ENCODE results near the gene OTUD3. TPM values are rescaled to one million over a fixed set of nuclear protein-coding genes. Genes with fewer than 3 reads are reported as not detected.

Gene OTUD3
- polyA plus RNA-seq, 1 donor, result 27.7 TPM

DNA sequence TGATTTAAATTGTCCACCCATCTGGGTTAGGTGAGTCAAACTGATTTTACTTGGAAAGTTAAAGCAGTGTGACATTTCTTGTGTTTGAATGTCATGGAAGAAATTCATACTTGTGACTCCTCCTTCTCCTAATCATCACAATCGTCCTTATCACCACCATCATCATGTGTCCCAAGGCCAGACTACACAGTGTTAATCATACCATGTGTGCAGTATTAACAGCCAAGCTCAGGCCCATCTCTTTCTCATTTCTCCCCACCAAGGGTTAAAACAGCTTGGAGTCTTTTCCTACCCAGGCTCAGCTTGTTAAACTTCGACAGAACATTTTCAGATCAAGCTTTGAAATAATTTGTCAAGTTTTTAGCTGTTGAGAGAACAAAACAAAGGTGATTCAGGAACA lies 63.7 kb downstream of the OTUD3 start:
- Histone ChIP-seq H3K4me1 (ENCODE audit: control insufficient read depth, insufficient read depth, low read length) (no peaks in the 10 kb centered on the region), H3K4me3 (ENCODE audit: low read length) (no peak overlapping the region), H3K27me3 (ENCODE audit: control insufficient read depth, insufficient read depth, low read length) (no peaks in the 10 kb centered on the region), H3K9me3 (ENCODE audit: control insufficient read depth, low read depth, low read length) (no peaks in the 10 kb centered on the region), H3K36me3 (ENCODE audit: control insufficient read depth, insufficient read depth, low read length) (no peaks in the 10 kb centered on the region), H3K27ac (ENCODE audit: low read length) (no peak overlapping the region)
- WGBS (ENCODE audit: insufficient coverage, low lambda C conversion rate), result 40% methylated on average over 1 of the region's 2 CpGs
- DNase-seq, result no peak

GRCh38 chr1:19946331-19946751 lies 64.1 kb downstream of the OTUD3 start:
- Histone ChIP-seq H3K36me3 (ENCODE audit: control insufficient read depth, insufficient read depth, low read length) (no peaks in the 10 kb centered on the region), H3K9me3 (ENCODE audit: control insufficient read depth, low read depth, low read length) (no peaks in the 10 kb centered on the region), H3K27me3 (ENCODE audit: control insufficient read depth, insufficient read depth, low read length) (no peaks in the 10 kb centered on the region), H3K4me1 (ENCODE audit: control insufficient read depth, insufficient read depth, low read length) (no peaks in the 10 kb centered on the region), H3K4me3 (ENCODE audit: low read length) (no peak overlapping the region), H3K27ac (ENCODE audit: low read length) (no peak overlapping the region)
- 22% methylated on average over 5 of the region's 6 CpGs for WGBS (ENCODE audit: insufficient coverage, low lambda C conversion rate)
- no peak for DNase-seq

DNA sequence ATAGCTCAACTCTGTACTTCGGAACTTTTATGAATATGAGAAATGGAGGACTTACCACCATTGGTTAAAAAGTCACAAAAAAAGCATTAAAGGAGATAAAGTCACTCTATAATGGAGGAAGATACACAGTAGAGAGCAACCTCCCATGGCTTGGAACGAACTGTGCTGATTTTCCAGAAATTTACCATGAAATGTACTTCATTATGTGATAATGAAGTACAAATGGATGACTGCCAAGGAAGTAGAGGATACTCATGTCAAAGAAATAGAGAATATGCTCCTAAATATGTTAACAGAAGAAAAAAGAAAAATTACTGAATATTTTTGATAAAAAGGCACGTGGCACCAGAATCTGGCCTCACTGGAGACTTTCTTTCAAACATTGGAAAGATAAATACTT lies 64.8 kb downstream of the OTUD3 start:
- Histone ChIP-seq H3K36me3 (ENCODE audit: control insufficient read depth, insufficient read depth, low read length) (no peaks in the 10 kb centered on the region), H3K4me1 (ENCODE audit: control insufficient read depth, insufficient read depth, low read length) (no peaks in the 10 kb centered on the region), H3K4me3 (ENCODE audit: low read length) (no peak overlapping the region), H3K27ac (ENCODE audit: low read length) (no peak overlapping the region), H3K9me3 (ENCODE audit: control insufficient read depth, low read depth, low read length) (no peaks in the 10 kb centered on the region), H3K27me3 (ENCODE audit: control insufficient read depth, insufficient read depth, low read length) (no peaks in the 10 kb centered on the region)
- no peak for DNase-seq
- WGBS (ENCODE audit: insufficient coverage, low lambda C conversion rate), result 48% methylated on average over 2 of the region's 3 CpGs

GRCh38 chr1:19949016-19949415 lies 66.8 kb downstream of the OTUD3 start:
- no peak overlapping the region for H3K27ac ChIP-seq (ENCODE audit: low read length)
- DNase-seq, result no peak
- H3K27me3 ChIP-seq (ENCODE audit: control insufficient read depth, insufficient read depth, low read length), result no peaks in the 10 kb centered on the region
- H3K4me1 ChIP-seq (ENCODE audit: control insufficient read depth, insufficient read depth, low read length), result no peaks in the 10 kb centered on the region
- no peaks in the 10 kb centered on the region for H3K36me3 ChIP-seq (ENCODE audit: control insufficient read depth, insufficient read depth, low read length)
- peaks cover 3% of the 10 kb centered on the region for H3K9me3 ChIP-seq (ENCODE audit: control insufficient read depth, low read depth, low read length)
- no peak overlapping the region for H3K4me3 ChIP-seq (ENCODE audit: low read length)
- no CpG with 5 or more reads among the region's 2 CpGs for WGBS (ENCODE audit: insufficient coverage, low lambda C conversion rate)

- Histone ChIP-seq H3K4me3 (ENCODE audit: low read length) (no peak overlapping the region), H3K4me1 (ENCODE audit: control insufficient read depth, insufficient read depth, low read length) (no peaks in the 10 kb centered on the region), H3K36me3 (ENCODE audit: control insufficient read depth, insufficient read depth, low read length) (no peaks in the 10 kb centered on the region), H3K27ac (ENCODE audit: low read length) (no peak overlapping the region), H3K27me3 (ENCODE audit: control insufficient read depth, insufficient read depth, low read length) (no peaks in the 10 kb centered on the region), H3K9me3 (ENCODE audit: control insufficient read depth, low read depth, low read length) (peaks cover 8% of the 10 kb centered on the region)
- DNase-seq, result no peak
- WGBS (ENCODE audit: insufficient coverage, low lambda C conversion rate), result no CpG with 5 or more reads among the region's 2 CpGs
Observed at GRCh38 chr1:19954059-19954458, 71.9 kb downstream of the OTUD3 start.

DNA sequence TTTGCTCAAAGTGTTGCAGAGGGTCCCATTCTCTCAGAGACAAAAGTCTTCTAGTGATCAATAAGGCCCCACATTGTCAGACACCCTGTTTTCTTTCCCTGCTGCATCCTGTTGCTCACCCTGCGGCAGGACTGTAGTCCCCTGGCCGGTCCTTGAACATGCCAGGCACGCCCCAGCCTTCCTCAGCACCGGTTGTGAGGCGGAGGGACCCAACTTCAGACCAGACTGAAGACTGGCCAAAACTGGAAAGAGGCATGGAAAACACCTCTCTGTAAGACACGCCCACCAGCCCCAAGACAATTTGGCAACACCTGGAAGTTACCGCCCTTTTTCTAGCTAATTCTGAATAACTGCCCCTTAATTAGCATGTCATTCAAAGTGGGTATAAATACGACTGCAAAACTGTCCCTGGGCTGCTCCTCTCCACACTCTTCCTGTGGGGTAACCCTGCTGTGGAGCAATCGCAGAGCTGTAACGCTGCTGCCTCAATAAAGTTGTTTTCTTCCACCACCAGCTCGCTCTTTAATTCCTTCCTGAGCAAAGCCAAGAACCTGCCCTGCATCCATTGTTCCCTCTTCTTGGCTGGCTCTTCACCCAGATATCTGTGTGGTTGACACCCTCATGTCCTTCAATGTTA lies 73.5 kb downstream of the OTUD3 start:
- Histone ChIP-seq H3K36me3 (ENCODE audit: control insufficient read depth, insufficient read depth, low read length) (no peaks in the 10 kb centered on the region), H3K27me3 (ENCODE audit: control insufficient read depth, insufficient read depth, low read length) (no peaks in the 10 kb centered on the region), H3K9me3 (ENCODE audit: control insufficient read depth, low read depth, low read length) (peaks cover 8% of the 10 kb centered on the region), H3K4me1 (ENCODE audit: control insufficient read depth, insufficient read depth, low read length) (no peaks in the 10 kb centered on the region), H3K4me3 (ENCODE audit: low read length) (no peak overlapping the region), H3K27ac (ENCODE audit: low read length) (no peak overlapping the region)
- no peak for DNase-seq
- WGBS (ENCODE audit: insufficient coverage, low lambda C conversion rate), result no CpG with 5 or more reads among the region's 11 CpGs

- no CpG with 5 or more reads among the region's 4 CpGs for WGBS (ENCODE audit: insufficient coverage, low lambda C conversion rate)
- no peak for DNase-seq
Observed at GRCh38 chr1:19957779-19958178, 75.6 kb downstream of the OTUD3 start.

DNA sequence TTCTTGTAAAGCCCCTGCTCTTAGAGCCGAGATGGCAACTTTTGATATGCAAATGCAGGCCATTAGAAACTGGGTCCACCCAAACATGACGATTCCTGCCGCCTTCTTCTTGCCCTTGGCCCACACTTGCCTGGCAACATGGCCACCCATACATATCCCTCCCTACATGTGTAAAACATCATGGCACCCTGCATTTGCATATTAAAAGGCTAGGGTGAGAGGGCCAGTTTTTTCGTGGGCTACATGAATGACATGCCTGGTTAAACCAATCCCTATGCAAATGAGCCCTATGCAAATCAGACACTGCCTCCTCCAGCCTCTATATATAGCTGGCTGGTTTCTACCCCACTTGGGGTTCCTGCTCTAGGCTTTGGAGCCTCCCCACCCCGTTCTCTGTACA lies 78.4 kb downstream of the OTUD3 start:
- 67% methylated on average over 1 of the region's 5 CpGs for WGBS (ENCODE audit: insufficient coverage, low lambda C conversion rate)
- Histone ChIP-seq H3K36me3 (ENCODE audit: control insufficient read depth, insufficient read depth, low read length) (no peaks in the 10 kb centered on the region), H3K27me3 (ENCODE audit: control insufficient read depth, insufficient read depth, low read length) (no peaks in the 10 kb centered on the region), H3K9me3 (ENCODE audit: control insufficient read depth, low read depth, low read length) (peaks cover 4% of the 10 kb centered on the region), H3K4me3 (ENCODE audit: low read length) (no peak overlapping the region), H3K27ac (ENCODE audit: low read length) (no peak overlapping the region), H3K4me1 (ENCODE audit: control insufficient read depth, insufficient read depth, low read length) (no peaks in the 10 kb centered on the region)
- no peak for DNase-seq

More at GRCh38 chr1:19957779-19958178, 75.6 kb downstream of the OTUD3 start:
- Histone ChIP-seq H3K36me3 (ENCODE audit: control insufficient read depth, insufficient read depth, low read length) (no peaks in the 10 kb centered on the region), H3K9me3 (ENCODE audit: control insufficient read depth, low read depth, low read length) (peaks cover 8% of the 10 kb centered on the region), H3K27ac (ENCODE audit: low read length) (no peak overlapping the region), H3K4me3 (ENCODE audit: low read length) (no peak overlapping the region), H3K4me1 (ENCODE audit: control insufficient read depth, insufficient read depth, low read length) (no peaks in the 10 kb centered on the region), H3K27me3 (ENCODE audit: control insufficient read depth, insufficient read depth, low read length) (no peaks in the 10 kb centered on the region)

Other genes starting within 250 kb of the OTUD3 start
- gene NBL1, start 238.1 kb upstream of the OTUD3 start, polyA plus RNA-seq, result 53.5 TPM
- gene HTR6, start 217.5 kb upstream of the OTUD3 start, polyA plus RNA-seq, result 0.07 TPM
- gene TMCO4, start 82.5 kb upstream of the OTUD3 start, polyA plus RNA-seq, result 10.4 TPM
- 18.8 TPM for gene RNF186, start 67.1 kb upstream of the OTUD3 start, polyA plus RNA-seq
- not detected for gene PLA2G2E, start 41.2 kb downstream of the OTUD3 start, polyA plus RNA-seq
- 14.7 TPM for gene PLA2G2A, start 97.2 kb downstream of the OTUD3 start, polyA plus RNA-seq
- 0.04 TPM for gene PLA2G5, start 187.8 kb downstream of the OTUD3 start, polyA plus RNA-seq
- 0.18 TPM for gene PLA2G2D, start 237.1 kb downstream of the OTUD3 start, polyA plus RNA-seq